ENCODE results near the gene MT3. TPM values are rescaled to one million over a fixed set of nuclear protein-coding genes. Genes with fewer than 3 reads are reported as not detected.
"Not testable (repeated sequence)": the region's sequence is repeated elsewhere in the genome, so short reads cannot be mapped to it uniquely, and the experiment has no call there.

Gene MT3
- total RNA-seq, 1 donor from 2014 or later, result not detected

GRCh38 chr16:56580391-56581048, 8.8 kb upstream of the MT3 start:
- no peak for DNase-seq (ENCODE audit: low read depth in 2 of 2)

- DNase-seq (ENCODE audit: low read depth in 2 of 2), result not testable (repeated sequence)
Measured at GRCh38 chr16:56582911-56583310, 6.4 kb upstream of the MT3 start.

- no peak for DNase-seq (ENCODE audit: low read depth in 2 of 2)
Measured at GRCh38 chr16:56583351-56584168, 5.8 kb upstream of the MT3 start.

GRCh38 chr16:56584276-56584675, 5.1 kb upstream of the MT3 start:
- DNase-seq (ENCODE audit: low read depth in 2 of 2), result no peak

- no peak for DNase-seq (ENCODE audit: low read depth in 2 of 2)
Measured at GRCh38 chr16:56588781-56589140, 567 bp upstream of the MT3 start.

GRCh38 chr16:56591377-56592060, 2.2 kb downstream of the MT3 start:
- DNase-seq (ENCODE audit: low read depth in 2 of 2), result no peak

GRCh38 chr16:56593573-56594291, 4.4 kb downstream of the MT3 start:
- DNase-seq (ENCODE audit: low read depth in 2 of 2), result no peak

- no peak for DNase-seq (ENCODE audit: low read depth in 2 of 2)
Measured at GRCh38 chr16:56594292-56594619, 4.9 kb downstream of the MT3 start.

- peak in 1 of 2 donors; percentile 54 for DNase-seq (ENCODE audit: low read depth in 2 of 2)
Measured at GRCh38 chr16:56600398-56600999, 11.2 kb downstream of the MT3 start.

- no peak for DNase-seq (ENCODE audit: low read depth in 2 of 2)
Measured at GRCh38 chr16:56601325-56601724, 12.0 kb downstream of the MT3 start.

- DNase-seq (ENCODE audit: low read depth in 2 of 2), result peak in 1 of 2 donors; percentile 64
Measured at GRCh38 chr16:56603589-56603988, 14.3 kb downstream of the MT3 start.

- no peak for DNase-seq (ENCODE audit: low read depth in 2 of 2)
Measured at GRCh38 chr16:56604966-56605365, 15.6 kb downstream of the MT3 start.

- no peak for DNase-seq (ENCODE audit: low read depth in 2 of 2)
Measured at GRCh38 chr16:56605475-56605874, 16.1 kb downstream of the MT3 start.

- peak; percentile 55 to 71 for DNase-seq (ENCODE audit: low read depth in 2 of 2)
Measured at GRCh38 chr16:56606071-56606475, 16.7 kb downstream of the MT3 start.

GRCh38 chr16:56606476-56607108, 17.3 kb downstream of the MT3 start:
- DNase-seq (ENCODE audit: low read depth in 2 of 2), result peak in 1 of 2 donors; percentile 75

GRCh38 chr16:56607109-56607618, 17.8 kb downstream of the MT3 start:
- peak; percentile 97 to 98 for DNase-seq (ENCODE audit: low read depth in 2 of 2)

- DNase-seq (ENCODE audit: low read depth in 2 of 2), result no peak
Measured at GRCh38 chr16:56607675-56608042, 18.3 kb downstream of the MT3 start.

GRCh38 chr16:56608043-56608875, 18.9 kb downstream of the MT3 start, which contains the start of gene MT2A:
Gene MT2A, plus strand, starts transcription at chr16:56608584. Its CDS starts 72 bp downstream, at chr16:56608656.
- DNase-seq (ENCODE audit: low read depth in 2 of 2), result peak; percentile 89 to 99

GRCh38 chr16:56608876-56609462, 19.6 kb downstream of the MT3 start:
- DNase-seq (ENCODE audit: low read depth in 2 of 2), result peak in 1 of 2 donors; percentile 14

Measured in dermis microvascular lymphatic vessel endothelial cell (primary cell).